Measurements from ENCODE around the gene PRKG1. TPM values are rescaled to one million over a fixed set of nuclear protein-coding genes. Genes with fewer than 3 reads are reported as not detected.

The PRKG1 gene
- total RNA-seq, 1 donor from 2014 or later, result 26.4 TPM

DNA sequence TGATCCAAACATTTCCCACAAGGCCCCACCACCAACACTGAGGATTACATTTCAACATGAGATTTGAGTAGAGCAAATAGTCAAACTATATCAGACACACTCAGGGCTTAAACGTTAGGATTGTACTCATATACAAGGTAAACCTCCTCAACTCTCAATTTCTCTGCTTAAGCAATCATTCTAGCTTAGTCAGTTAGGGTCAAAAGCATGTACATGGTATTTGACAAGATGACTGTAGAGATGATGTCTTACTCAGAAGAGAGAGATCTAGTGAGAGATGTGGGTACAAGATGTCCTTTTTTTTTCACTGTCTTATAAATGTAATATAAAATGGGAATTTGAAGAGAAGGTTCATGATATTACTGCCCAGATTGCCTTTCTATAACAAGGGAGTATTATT lies 270.1 kb downstream of the PRKG1 start:
- no peak overlapping the region for H3K4me3 ChIP-seq
- no peaks in the 10 kb centered on the region for H3K27me3 Mint-ChIP-seq (ENCODE audit: insufficient read depth, low read depth)
- H2AFZ ChIP-seq (replicated peaks), result no peak overlapping the region

DNA sequence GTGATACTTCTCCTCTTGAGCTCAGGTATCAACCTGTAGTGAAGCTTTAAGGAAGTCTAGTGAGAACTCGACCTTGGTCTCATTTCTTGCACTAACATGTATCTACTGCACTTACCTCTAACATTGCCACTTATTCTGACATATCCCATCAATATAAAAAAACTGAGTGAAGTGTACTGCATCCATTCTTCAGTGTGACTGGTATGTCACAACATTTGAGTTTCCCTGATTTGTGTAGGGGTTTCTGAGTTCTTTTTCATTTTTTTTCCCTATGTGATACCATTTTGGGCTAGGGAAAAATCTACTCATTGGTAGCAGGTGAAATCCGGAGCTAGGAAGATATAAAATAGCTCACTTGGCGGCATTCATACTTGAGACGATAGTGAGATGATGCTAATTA lies 274.3 kb downstream of the PRKG1 start:
- H3K27ac ChIP-seq, result no peak overlapping the region
- peaks cover 2% of the 10 kb centered on the region for H3K27me3 Mint-ChIP-seq (ENCODE audit: insufficient read depth, low read depth)
- no peaks in the 10 kb centered on the region for H3K79me2 ChIP-seq (ENCODE audit: low read depth)
- H3K36me3 Mint-ChIP-seq, result no peaks in the 10 kb centered on the region
- peaks cover 17% of the 10 kb centered on the region for H3K9me3 Mint-ChIP-seq
- no peak overlapping the region for H2AFZ ChIP-seq (replicated peaks)
- no peak overlapping the region for H3K27ac Mint-ChIP-seq
- no peak for DNase-seq (ENCODE audit: low spot score)
- no peaks in the 10 kb centered on the region for H3K9me3 ChIP-seq (ENCODE audit: low read depth)
- no peak for TF ChIP-seq EZH2phosphoT487 (IDR thresholded peaks at IDR 0.05)
- TF ChIP-seq EZH2 (IDR thresholded peaks at IDR 0.05), result no peak
- no peak for TF ChIP-seq CTCF (IDR thresholded peaks at IDR 0.05)
- H3K4me3 Mint-ChIP-seq, result no peak overlapping the region
- no peak overlapping the region for H3K4me3 ChIP-seq
- H3F3A ChIP-seq (ENCODE audit: low read depth), result no peaks in the 10 kb centered on the region
- no peaks in the 10 kb centered on the region for H3K4me1 Mint-ChIP-seq
- no peaks in the 10 kb centered on the region for H3K4me1 ChIP-seq
- no peaks in the 10 kb centered on the region for H3K36me3 ChIP-seq
- H3K4me2 ChIP-seq, result no peak overlapping the region
- no peaks in the 10 kb centered on the region for H4K20me1 ChIP-seq (ENCODE audit: low read depth)
- no peak overlapping the region for H3K9ac ChIP-seq
- no peaks in the 10 kb centered on the region for H3K27me3 ChIP-seq

More for the DNA sequence above, 270.1 kb downstream of the PRKG1 start:
- Histone ChIP-seq H3K27ac (no peak overlapping the region), H3K4me1 (peaks cover 9% of the 10 kb centered on the region), H3K79me2 (ENCODE audit: low read depth) (no peaks in the 10 kb centered on the region), H3K4me2 (no peak overlapping the region), H3K27me3 (no peaks in the 10 kb centered on the region), H3K36me3 (no peaks in the 10 kb centered on the region), H3F3A (ENCODE audit: low read depth) (no peaks in the 10 kb centered on the region), H3K9ac (no peak overlapping the region), H4K20me1 (ENCODE audit: low read depth) (no peaks in the 10 kb centered on the region), H3K9me3 (ENCODE audit: low read depth) (no peaks in the 10 kb centered on the region)
- H3K4me1 Mint-ChIP-seq, result no peaks in the 10 kb centered on the region
- no peak overlapping the region for H3K27ac Mint-ChIP-seq
- H3K4me3 Mint-ChIP-seq, result no peak overlapping the region
- TF ChIP-seq EZH2phosphoT487 (IDR thresholded peaks at IDR 0.05), result no peak
- no peak for TF ChIP-seq CTCF (IDR thresholded peaks at IDR 0.05)
- TF ChIP-seq EZH2 (IDR thresholded peaks at IDR 0.05), result no peak
- no peak for DNase-seq (ENCODE audit: low spot score)
- no peaks in the 10 kb centered on the region for H3K9me3 Mint-ChIP-seq
- no peaks in the 10 kb centered on the region for H3K36me3 Mint-ChIP-seq

DNA sequence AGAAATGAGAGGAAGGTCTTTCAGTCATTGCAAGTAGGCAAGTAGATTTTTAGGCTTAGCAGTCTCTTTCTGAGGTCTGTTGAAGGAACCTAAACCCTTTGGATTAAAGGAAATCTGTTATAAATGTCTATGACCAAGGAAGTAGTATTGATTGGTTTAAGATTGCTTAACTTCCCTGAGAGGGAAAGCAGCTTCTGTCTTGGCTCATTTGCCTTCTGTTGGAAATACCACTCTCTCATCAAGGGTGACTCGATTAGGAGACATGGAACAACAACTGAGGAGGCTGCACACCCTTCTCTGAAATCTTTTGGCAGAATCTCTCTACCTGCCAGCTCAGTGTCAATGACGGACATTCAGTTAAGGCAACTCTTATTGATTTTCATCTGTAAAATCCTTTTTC lies 282.9 kb downstream of the PRKG1 start:
- no peak overlapping the region for H3K4me3 ChIP-seq
- H2AFZ ChIP-seq (replicated peaks), result no peak overlapping the region
- H3K36me3 Mint-ChIP-seq, result no peaks in the 10 kb centered on the region
- no peaks in the 10 kb centered on the region for H3K4me1 ChIP-seq
- no peaks in the 10 kb centered on the region for H3K27me3 ChIP-seq
- no peaks in the 10 kb centered on the region for H3K36me3 ChIP-seq
- H3K4me1 Mint-ChIP-seq, result no peaks in the 10 kb centered on the region
- no peak overlapping the region for H3K4me3 Mint-ChIP-seq
- H3K27ac ChIP-seq, result no peak overlapping the region
- H3K9ac ChIP-seq, result no peak overlapping the region
- peaks cover 1% of the 10 kb centered on the region for H3K27me3 Mint-ChIP-seq (ENCODE audit: insufficient read depth, low read depth)
- H3F3A ChIP-seq (ENCODE audit: low read depth), result no peaks in the 10 kb centered on the region
- H3K79me2 ChIP-seq (ENCODE audit: low read depth), result no peaks in the 10 kb centered on the region
- no peaks in the 10 kb centered on the region for H4K20me1 ChIP-seq (ENCODE audit: low read depth)
- TF ChIP-seq CTCF (IDR thresholded peaks at IDR 0.05), result no peak
- TF ChIP-seq EZH2 (IDR thresholded peaks at IDR 0.05), result no peak
- TF ChIP-seq EZH2phosphoT487 (IDR thresholded peaks at IDR 0.05), result no peak
- DNase-seq (ENCODE audit: low spot score), result no peak
- H3K9me3 Mint-ChIP-seq, result peaks cover 10% of the 10 kb centered on the region
- H3K27ac Mint-ChIP-seq, result no peak overlapping the region
- no peak overlapping the region for H3K4me2 ChIP-seq
- no peaks in the 10 kb centered on the region for H3K9me3 ChIP-seq (ENCODE audit: low read depth)
